Endothelial cell of umbilical vein (primary cell): ENCODE data around the gene PTPRD. TPM values are rescaled to one million over a fixed set of nuclear protein-coding genes. Genes with fewer than 3 reads are reported as not detected.

Experiments used
- BruUV-seq: library from RNA; stranded (reverse); fragments of 400-500 nt; replicated peaks from 2 replicates; lab custom pipeline; 2021; lab: Mats Ljungman, UMichigan
- CTCF ChIA-PET: fragments of 300-600, 350-600 bp; sonication (Branson Sonifier 250); formaldehyde crosslinking; loops from one replicate; lab custom pipeline; 2021; ENCODE audit warnings: antibody characterized with exemption, inconsistent platforms; lab: Charles Lee
- POLR2A ChIA-PET: fragments of 300-600, 350-600 bp; sonication (Branson Sonifier 250); formaldehyde crosslinking; loops from one replicate; lab custom pipeline; 2021; ENCODE audit warnings: antibody characterized with exemption, inconsistent platforms; lab: Charles Lee
- DNase-seq: peaks from one replicate; pipeline ENCODE4 v3.0.0-alpha.2; 2011; ENCODE audit warnings: low read depth, low spot score
- FAIRE-seq: peaks from 2 replicates; lab custom pipeline; 2011; peaks lifted over from hg19 to GRCh38; lab: Jason Lieb, UNC
- H2AFZ ChIP-seq: 2 replicates; pipeline ENCODE4 v1.6.0; 2012; ENCODE audit warnings: low read depth, low read length, control low read depth, inconsistent platforms
- H3K27ac ChIP-seq: 2 replicates; pipeline ENCODE4 v1.5.1; 2011; ENCODE audit warnings: low read depth, mild to moderate bottlenecking, control low read depth, low read length, moderate library complexity; ENCODE audit not compliant: insufficient read depth
- H3K27me3 ChIP-seq, 2 experiments: 2 replicates each; pipeline versions ENCODE4 v1.6.0 to v1.6.1; 2011; ENCODE audit warnings: low read length in 2 of 2, mixed read lengths in 1 of 2; ENCODE audit not compliant: control insufficient read depth in 2 of 2, insufficient read depth in 2 of 2
- H3K36me3 ChIP-seq, 2 experiments: 2 replicates in 1 of 2; 3 replicates in 1 of 2; pipeline ENCODE4 v1.5.1; 2011; ENCODE audit warnings: low read length in 2 of 2, mild to moderate bottlenecking in 1 of 2, moderate library complexity in 1 of 2; ENCODE audit not compliant: control insufficient read depth in 2 of 2, insufficient read depth in 2 of 2; ENCODE audit errors: extremely low read depth in 1 of 2
- H3K4me1 ChIP-seq: 3 replicates; pipeline ENCODE4 v1.5.1; 2011; ENCODE audit warnings: mild to moderate bottlenecking, low read length; ENCODE audit not compliant: control insufficient read depth, insufficient read depth; ENCODE audit errors: extremely low read depth
- H3K4me2 ChIP-seq: 2 replicates; pipeline ENCODE4 v1.6.1; 2011; ENCODE audit warnings: low read length, control low read depth, mixed read lengths; ENCODE audit not compliant: insufficient read depth
- H3K4me3 ChIP-seq, 3 experiments: fragments of 200-600 bp in 1 of 3; sonication (generic), shearing (Covaris generic) in 1 of 3; replicated peaks in 1 of 3; 2 replicates each; pipeline ENCODE4 v1.5.1; 2011 to 2016; ENCODE audit warnings: control low read depth in 3 of 3, low read length in 3 of 3, mild to moderate bottlenecking in 2 of 3, inconsistent platforms in 1 of 3, low read depth in 1 of 3, moderate library complexity in 1 of 3; ENCODE audit not compliant: insufficient read depth in 1 of 3
- H3K79me2 ChIP-seq: 2 replicates; pipeline ENCODE4 v1.6.0; 2012; ENCODE audit warnings: low read length, inconsistent platforms; ENCODE audit not compliant: control insufficient read depth, insufficient read depth
- H3K9ac ChIP-seq: replicated peaks from 2 replicates; pipeline ENCODE3; 2011; ENCODE audit warnings: low read length, control low read depth; ENCODE audit not compliant: insufficient read depth; ENCODE audit errors: extremely low read depth
- H3K9me1 ChIP-seq: replicated peaks from 3 replicates; pipeline ENCODE4 v1.6.0; 2011; ENCODE audit warnings: mild to moderate bottlenecking, low read length; ENCODE audit not compliant: control insufficient read depth, insufficient read depth; ENCODE audit errors: extremely low read depth
- H3K9me3 ChIP-seq: replicated peaks from 2 replicates; pipeline ENCODE4 v1.5.1; 2012; ENCODE audit warnings: low read length, inconsistent platforms; ENCODE audit not compliant: control insufficient read depth, insufficient read depth
- H4K20me1 ChIP-seq: replicated peaks from 2 replicates; pipeline ENCODE3; 2011; ENCODE audit warnings: mild to moderate bottlenecking, low read length; ENCODE audit not compliant: control insufficient read depth, insufficient read depth; ENCODE audit errors: extremely low read depth
- EZH2 ChIP-seq: IDR thresholded peaks from 2 replicates; pipeline ENCODE4 v1.6.1; 2012; ENCODE audit warnings: borderline replicate concordance, low read depth, mild to moderate bottlenecking, moderate library complexity, low read length, inconsistent platforms; ENCODE audit not compliant: severe bottlenecking
- FOS ChIP-seq: IDR thresholded peaks from 2 replicates; pipeline ENCODE4 v1.6.1; 2011; ENCODE audit warnings: mild to moderate bottlenecking, low read length, moderate library complexity, borderline replicate concordance; ENCODE audit not compliant: insufficient read depth
- GATA2 ChIP-seq: IDR thresholded peaks from 2 replicates; pipeline ENCODE4 v1.7.0; 2011; ENCODE audit warnings: low read depth, mild to moderate bottlenecking, moderate library complexity, mixed read lengths, low read length; ENCODE audit not compliant: insufficient read length, insufficient read depth
- JUN ChIP-seq: IDR thresholded peaks from 2 replicates; pipeline ENCODE4 v1.6.1; 2011; ENCODE audit warnings: borderline replicate concordance, low read depth; ENCODE audit not compliant: insufficient read length, insufficient read depth
- MYC ChIP-seq: IDR thresholded peaks from one replicate; pipeline ENCODE4 v1.6.1; 2011; ENCODE audit warnings: mild to moderate bottlenecking, low read depth, low read length
- POLR2A ChIP-seq: IDR thresholded peaks from 2 replicates; pipeline ENCODE4 v1.6.1; 2012; ENCODE audit warnings: low read depth, mild to moderate bottlenecking, control low read depth, low read length
- POLR2AphosphoS5 ChIP-seq: IDR thresholded peaks from 2 replicates; pipeline ENCODE4 v1.6.1; 2012; ENCODE audit warnings: low read depth, mild to moderate bottlenecking, control low read depth, low read length, moderate library complexity; ENCODE audit not compliant: insufficient read depth
- dilution Hi-C: fragments of 300-500 bp; cut with MboI; formaldehyde crosslinking; loops from one replicate; pipeline ENCODE4 v1.15.0; 2019; ENCODE audit warnings: low sequenced_read_pairs; ENCODE audit not compliant: extremely low pct_ligation_motif_present
- intact Hi-C: fragments of 100-400 bp; cut with micrococcal nuclease; formaldehyde crosslinking; loops from one replicate; pipeline ENCODE4 v1.10.0; 2022
- polyA plus RNA-seq, 4 experiments: library from polyadenylated mRNA; depleted of rRNA in 3 of 4; stranded (reverse) in 3 of 4; unstranded in 1 of 4; fragments of >200 nt; gene quantifications; 2 replicates each; pipeline versions ENCODE4 v1.2.1 to v1.2.3, GENCODE V29; 2011 to 2012; ENCODE audit warnings: missing spikeins in 1 of 4
- total RNA-seq: library from RNA; stranded (reverse); gene quantifications from 2 replicates; pipeline ENCODE4 v1.2.3, GENCODE V29; 2021
- TF ChIP-seq, protein P1 (sequence below), 2 donors: IDR thresholded peaks; 1 replicate in 1 of 2; 2 replicates in 1 of 2; pipeline ENCODE4 v1.5.1; 2011; ENCODE audit warnings: low read length in 2 of 2, mild to moderate bottlenecking in 2 of 2, moderate library complexity in 2 of 2, control low read depth in 1 of 2, inconsistent platforms in 1 of 2, low read depth in 1 of 2; ENCODE audit not compliant: insufficient read depth in 1 of 2; ENCODE audit errors: extremely low read depth in 1 of 2
- TF ChIP-seq, protein P2 (sequence below): IDR thresholded peaks from 2 replicates; pipeline ENCODE4 v1.6.1; 2011; ENCODE audit not compliant: insufficient read depth, insufficient read length

Gene PTPRD
- total and polyA plus RNA-seq, 2 donors (not counting 3 experiments of a cell fraction or from before 2014, with no cell fraction given), result 5.5 to 5.7 TPM

DNA sequence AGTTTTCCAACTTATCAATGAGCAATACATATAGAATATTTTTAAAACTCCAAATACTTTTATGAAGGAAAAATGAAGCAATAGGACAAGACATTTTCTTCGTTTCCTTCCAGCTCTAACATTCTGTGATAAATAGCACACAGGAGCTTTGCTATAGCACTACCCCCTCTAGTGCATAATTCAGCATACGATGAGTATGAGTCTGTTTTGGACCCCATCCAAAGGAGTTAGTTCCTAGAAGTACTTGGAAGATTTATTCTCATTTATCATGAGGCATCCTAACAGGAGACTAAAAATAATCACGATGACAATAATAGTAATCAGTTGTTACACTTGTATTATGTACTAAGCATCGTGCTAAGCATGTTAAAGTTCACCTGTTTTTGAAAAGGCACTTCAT is 1751.9 kb downstream of the PTPRD start:
- Histone ChIP-seq H3K27me3 (peaks cover 13 to 26% of the 10 kb centered on the region in 2 experiments), H3K4me2 (no peak overlapping the region), H3K27ac (no peak overlapping the region), H3K4me1 (peaks cover 4% of the 10 kb centered on the region), H3K9me3 (no peaks in the 10 kb centered on the region), H3K9ac (no peak overlapping the region), H2AFZ (no peak overlapping the region), H3K9me1 (no peaks in the 10 kb centered on the region), H4K20me1 (no peaks in the 10 kb centered on the region), H3K4me3 (no peak overlapping the region), H3K36me3 (no peaks in the 10 kb centered on the region), H3K79me2 (no peaks in the 10 kb centered on the region)
- ChIA-PET CTCF (interaction anchor here (1.3 kb wide), 1 partner anchor 35 kb away, joined by 5 read pairs; no protein-coding TSS in a partner anchor), POLR2A (no interaction called here)
- dilution Hi-C loops (no loop called here), intact Hi-C loops (no loop called here)
- DNase-seq, result no peak
- no TSS peak for BruUV-seq
- no peak for FAIRE-seq
- TF ChIP-seq GATA2 (no peak), EZH2 (no peak), POLR2A (no peak), FOS (no peak), MYC (no peak), JUN (no peak), POLR2AphosphoS5 (no peak)
- TF ChIP-seq, protein P1, sequence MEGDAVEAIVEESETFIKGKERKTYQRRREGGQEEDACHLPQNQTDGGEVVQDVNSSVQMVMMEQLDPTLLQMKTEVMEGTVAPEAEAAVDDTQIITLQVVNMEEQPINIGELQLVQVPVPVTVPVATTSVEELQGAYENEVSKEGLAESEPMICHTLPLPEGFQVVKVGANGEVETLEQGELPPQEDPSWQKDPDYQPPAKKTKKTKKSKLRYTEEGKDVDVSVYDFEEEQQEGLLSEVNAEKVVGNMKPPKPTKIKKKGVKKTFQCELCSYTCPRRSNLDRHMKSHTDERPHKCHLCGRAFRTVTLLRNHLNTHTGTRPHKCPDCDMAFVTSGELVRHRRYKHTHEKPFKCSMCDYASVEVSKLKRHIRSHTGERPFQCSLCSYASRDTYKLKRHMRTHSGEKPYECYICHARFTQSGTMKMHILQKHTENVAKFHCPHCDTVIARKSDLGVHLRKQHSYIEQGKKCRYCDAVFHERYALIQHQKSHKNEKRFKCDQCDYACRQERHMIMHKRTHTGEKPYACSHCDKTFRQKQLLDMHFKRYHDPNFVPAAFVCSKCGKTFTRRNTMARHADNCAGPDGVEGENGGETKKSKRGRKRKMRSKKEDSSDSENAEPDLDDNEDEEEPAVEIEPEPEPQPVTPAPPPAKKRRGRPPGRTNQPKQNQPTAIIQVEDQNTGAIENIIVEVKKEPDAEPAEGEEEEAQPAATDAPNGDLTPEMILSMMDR (IDR thresholded peaks at IDR 0.05; ENCODE audit: extremely low read depth in 1 of 2, insufficient read depth in 1 of 2, low read depth in 1 of 2, low read length in 2 of 2), result no peak
- TF ChIP-seq, protein P2, sequence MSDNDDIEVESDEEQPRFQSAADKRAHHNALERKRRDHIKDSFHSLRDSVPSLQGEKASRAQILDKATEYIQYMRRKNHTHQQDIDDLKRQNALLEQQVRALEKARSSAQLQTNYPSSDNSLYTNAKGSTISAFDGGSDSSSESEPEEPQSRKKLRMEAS, result no peak
